ENCODE measurements around the gene TMTC3. TPM values are rescaled to one million over a fixed set of nuclear protein-coding genes. Genes with fewer than 3 reads are reported as not detected.

Gene TMTC3
- total and polyA plus RNA-seq, 2 donors (not counting 3 experiments of a cell fraction or from before 2014, with no cell fraction given) = 7.8 to 36.5 TPM

DNA sequence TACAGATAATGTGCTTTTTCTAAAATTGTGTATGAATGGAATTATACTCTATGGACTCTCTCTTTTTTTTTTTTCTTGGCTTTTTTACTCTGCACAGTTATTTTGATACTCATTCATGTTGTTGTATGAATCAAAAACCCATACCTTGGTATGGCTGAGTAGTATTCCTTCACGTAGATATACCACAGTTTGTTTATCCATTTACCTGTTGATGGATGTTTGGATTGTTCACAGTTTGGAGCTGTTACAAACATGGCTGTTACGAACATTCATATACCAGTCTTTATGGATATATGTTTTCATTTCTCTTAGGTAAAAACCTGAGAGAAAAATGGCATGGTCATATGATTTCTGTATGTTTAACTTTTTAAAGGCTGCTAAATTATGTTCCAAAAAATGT, 43.2 kb downstream of the TMTC3 start:
- CTCF ChIA-PET = interaction anchor here (0.9 kb wide), 1 partner anchor 9 kb away, joined by 3 read pairs; no protein-coding TSS in a partner anchor
- H3K4me1 ChIP-seq (ENCODE audit: control insufficient read depth, extremely low read depth, insufficient read depth, low read length) = no peaks in the 10 kb centered on the region
- H3K4me3 ChIP-seq (replicated peaks in 1 of 3; ENCODE audit: insufficient read depth in 1 of 3, low read depth in 1 of 3, low read length in 3 of 3) = no peak overlapping the region
- H3K36me3 ChIP-seq (ENCODE audit: control insufficient read depth in 2 of 2, extremely low read depth in 1 of 2, insufficient read depth in 2 of 2, low read length in 2 of 2) = no peaks in the 10 kb centered on the region
- no peak overlapping the region for H3K27ac ChIP-seq (ENCODE audit: insufficient read depth, low read depth, low read length)
- H4K20me1 ChIP-seq (replicated peaks; ENCODE audit: control insufficient read depth, extremely low read depth, insufficient read depth, low read length) = no peaks in the 10 kb centered on the region
- intact Hi-C loops (cut with micrococcal nuclease) = no loop called here
- H3K9ac ChIP-seq (replicated peaks; ENCODE audit: extremely low read depth, insufficient read depth, low read length) = no peak overlapping the region
- no peaks in the 10 kb centered on the region for H3K79me2 ChIP-seq (ENCODE audit: control insufficient read depth, insufficient read depth, low read length)
- no peak overlapping the region for H2AFZ ChIP-seq (ENCODE audit: low read depth, low read length)
- FAIRE-seq (no peak), DNase-seq (ENCODE audit: low read depth, low spot score) (no peak)
- dilution Hi-C loops (cut with MboI; ENCODE audit: extremely low pct_ligation_motif_present, low sequenced_read_pairs) = no loop called here
- no TSS peak for BruUV-seq (replicated peaks)
- H3K9me3 ChIP-seq (replicated peaks; ENCODE audit: control insufficient read depth, insufficient read depth, low read length) = no peaks in the 10 kb centered on the region
- no peak overlapping the region for H3K4me2 ChIP-seq (ENCODE audit: insufficient read depth, low read length)
- H3K27me3 ChIP-seq (ENCODE audit: control insufficient read depth in 2 of 2, insufficient read depth in 2 of 2, low read length in 2 of 2) = no peaks in the 10 kb centered on the region
- H3K9me1 ChIP-seq (replicated peaks; ENCODE audit: control insufficient read depth, extremely low read depth, insufficient read depth, low read length) = no peaks in the 10 kb centered on the region
- no peak for TF ChIP-seq POLR2AphosphoS5 (IDR thresholded peaks at IDR 0.05; ENCODE audit: insufficient read depth, low read depth, low read length)
- no peak for TF ChIP-seq POLR2A (IDR thresholded peaks at IDR 0.05; ENCODE audit: low read depth, low read length)
- no peak for TF ChIP-seq GATA2 (IDR thresholded peaks at IDR 0.05; ENCODE audit: insufficient read depth, insufficient read length, low read depth, low read length)
- TF ChIP-seq MYC (IDR thresholded peaks at IDR 0.05; ENCODE audit: low read depth, low read length) = no peak
- no peak for TF ChIP-seq EZH2 (IDR thresholded peaks at IDR 0.05; ENCODE audit: borderline replicate concordance, low read depth, low read length, severe bottlenecking)
- TF ChIP-seq, protein P1, sequence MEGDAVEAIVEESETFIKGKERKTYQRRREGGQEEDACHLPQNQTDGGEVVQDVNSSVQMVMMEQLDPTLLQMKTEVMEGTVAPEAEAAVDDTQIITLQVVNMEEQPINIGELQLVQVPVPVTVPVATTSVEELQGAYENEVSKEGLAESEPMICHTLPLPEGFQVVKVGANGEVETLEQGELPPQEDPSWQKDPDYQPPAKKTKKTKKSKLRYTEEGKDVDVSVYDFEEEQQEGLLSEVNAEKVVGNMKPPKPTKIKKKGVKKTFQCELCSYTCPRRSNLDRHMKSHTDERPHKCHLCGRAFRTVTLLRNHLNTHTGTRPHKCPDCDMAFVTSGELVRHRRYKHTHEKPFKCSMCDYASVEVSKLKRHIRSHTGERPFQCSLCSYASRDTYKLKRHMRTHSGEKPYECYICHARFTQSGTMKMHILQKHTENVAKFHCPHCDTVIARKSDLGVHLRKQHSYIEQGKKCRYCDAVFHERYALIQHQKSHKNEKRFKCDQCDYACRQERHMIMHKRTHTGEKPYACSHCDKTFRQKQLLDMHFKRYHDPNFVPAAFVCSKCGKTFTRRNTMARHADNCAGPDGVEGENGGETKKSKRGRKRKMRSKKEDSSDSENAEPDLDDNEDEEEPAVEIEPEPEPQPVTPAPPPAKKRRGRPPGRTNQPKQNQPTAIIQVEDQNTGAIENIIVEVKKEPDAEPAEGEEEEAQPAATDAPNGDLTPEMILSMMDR (IDR thresholded peaks at IDR 0.05; ENCODE audit: extremely low read depth in 1 of 2, insufficient read depth in 1 of 2, low read depth in 1 of 2, low read length in 2 of 2) = no peak
- TF ChIP-seq FOS (IDR thresholded peaks at IDR 0.05; ENCODE audit: borderline replicate concordance, insufficient read depth, low read length) = no peak
- TF ChIP-seq JUN (IDR thresholded peaks at IDR 0.05; ENCODE audit: borderline replicate concordance, insufficient read depth, insufficient read length, low read depth) = no peak
- TF ChIP-seq, protein P2, sequence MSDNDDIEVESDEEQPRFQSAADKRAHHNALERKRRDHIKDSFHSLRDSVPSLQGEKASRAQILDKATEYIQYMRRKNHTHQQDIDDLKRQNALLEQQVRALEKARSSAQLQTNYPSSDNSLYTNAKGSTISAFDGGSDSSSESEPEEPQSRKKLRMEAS (IDR thresholded peaks at IDR 0.05; ENCODE audit: insufficient read depth, insufficient read length) = no peak
- POLR2A ChIA-PET = no interaction called here

Data from endothelial cell of umbilical vein (primary cell).